WTC11 (cell line): Measurements from ENCODE around the gene LRRC32.
"Not testable (repeated sequence)": the region's sequence is repeated elsewhere in the genome, so short reads cannot be mapped to it uniquely, and the experiment has no call there.

Source experiments
- CREB1 ChIP-seq: sonication (generic); formaldehyde crosslinking; IDR thresholded peaks from 2 replicates; pipeline ENCODE4 v1.8.0; 2023; ENCODE audit warnings: mild to moderate bottlenecking, missing genetic modification reagents
- CREM ChIP-seq: sonication (generic); formaldehyde crosslinking; IDR thresholded peaks from 2 replicates; pipeline ENCODE4 v1.8.1; 2022; ENCODE audit warnings: mild to moderate bottlenecking, missing genetic modification reagents, moderate library complexity
- CTCF ChIP-seq: fragments of 200-600 bp; IDR thresholded peaks from 2 replicates; pipeline ENCODE4 v1.8.0; 2022; ENCODE audit warnings: antibody characterized with exemption
- FOXK1 ChIP-seq: sonication (generic); formaldehyde crosslinking; IDR thresholded peaks from 2 replicates; pipeline ENCODE4 v1.8.0; 2022; ENCODE audit warnings: mild to moderate bottlenecking, moderate library complexity, missing genetic modification reagents
- GRHL2 ChIP-seq: fragments of 250-450 bp; sonication (Bioruptor Pico); IDR thresholded peaks from 2 replicates; pipeline ENCODE4 v1.8.0; 2022; ENCODE audit warnings: mild to moderate bottlenecking, moderate library complexity; ENCODE audit not compliant: insufficient replicate concordance, severe bottlenecking
- MYBL2 ChIP-seq: sonication (generic); formaldehyde crosslinking; IDR thresholded peaks from 2 replicates; pipeline ENCODE4 v1.8.1; 2023; ENCODE audit warnings: mild to moderate bottlenecking, moderate library complexity, missing genetic modification reagents
- ZBTB21 ChIP-seq: sonication (generic); formaldehyde crosslinking; IDR thresholded peaks from 2 replicates; pipeline ENCODE4 v1.8.1; 2023; ENCODE audit warnings: mild to moderate bottlenecking, missing genetic modification reagents, borderline replicate concordance
- ZNF317 ChIP-seq: sonication (generic); formaldehyde crosslinking; IDR thresholded peaks from 2 replicates; pipeline ENCODE4 v1.8.1; 2023; ENCODE audit warnings: low read depth, mild to moderate bottlenecking, moderate library complexity, missing genetic modification reagents, borderline replicate concordance
- TF ChIP-seq, protein P1 (sequence below): sonication (generic); formaldehyde crosslinking; IDR thresholded peaks from 2 replicates; pipeline ENCODE4 v1.8.1; 2022; ENCODE audit warnings: missing genetic modification reagents, borderline replicate concordance
- TF ChIP-seq, protein P2 (sequence below): sonication (generic); formaldehyde crosslinking; IDR thresholded peaks from 2 replicates; pipeline ENCODE4 v1.8.1; 2023; ENCODE audit warnings: mild to moderate bottlenecking, missing genetic modification reagents

- TF ChIP-seq ZNF317; FOXK1 (CRISPR knock-in tag); CREB1 (CRISPR knock-in tag); MYBL2 (CRISPR knock-in tag); CREM (CRISPR knock-in tag); GRHL2; CTCF; ZBTB21 (CRISPR knock-in tag): not testable (repeated sequence)
- TF ChIP-seq, protein P1, sequence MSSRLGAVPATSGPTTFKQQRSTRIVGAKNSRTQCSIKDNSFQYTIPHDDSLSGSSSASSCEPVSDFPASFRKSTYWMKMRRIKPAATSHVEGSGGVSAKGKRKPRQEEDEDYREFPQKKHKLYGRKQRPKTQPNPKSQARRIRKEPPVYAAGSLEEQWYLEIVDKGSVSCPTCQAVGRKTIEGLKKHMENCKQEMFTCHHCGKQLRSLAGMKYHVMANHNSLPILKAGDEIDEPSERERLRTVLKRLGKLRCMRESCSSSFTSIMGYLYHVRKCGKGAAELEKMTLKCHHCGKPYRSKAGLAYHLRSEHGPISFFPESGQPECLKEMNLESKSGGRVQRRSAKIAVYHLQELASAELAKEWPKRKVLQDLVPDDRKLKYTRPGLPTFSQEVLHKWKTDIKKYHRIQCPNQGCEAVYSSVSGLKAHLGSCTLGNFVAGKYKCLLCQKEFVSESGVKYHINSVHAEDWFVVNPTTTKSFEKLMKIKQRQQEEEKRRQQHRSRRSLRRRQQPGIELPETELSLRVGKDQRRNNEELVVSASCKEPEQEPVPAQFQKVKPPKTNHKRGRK, result not testable (repeated sequence)
- TF ChIP-seq, protein P2, sequence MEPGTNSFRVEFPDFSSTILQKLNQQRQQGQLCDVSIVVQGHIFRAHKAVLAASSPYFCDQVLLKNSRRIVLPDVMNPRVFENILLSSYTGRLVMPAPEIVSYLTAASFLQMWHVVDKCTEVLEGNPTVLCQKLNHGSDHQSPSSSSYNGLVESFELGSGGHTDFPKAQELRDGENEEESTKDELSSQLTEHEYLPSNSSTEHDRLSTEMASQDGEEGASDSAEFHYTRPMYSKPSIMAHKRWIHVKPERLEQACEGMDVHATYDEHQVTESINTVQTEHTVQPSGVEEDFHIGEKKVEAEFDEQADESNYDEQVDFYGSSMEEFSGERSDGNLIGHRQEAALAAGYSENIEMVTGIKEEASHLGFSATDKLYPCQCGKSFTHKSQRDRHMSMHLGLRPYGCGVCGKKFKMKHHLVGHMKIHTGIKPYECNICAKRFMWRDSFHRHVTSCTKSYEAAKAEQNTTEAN (CRISPR knock-in tag), result not testable (repeated sequence)
These were observed 50.7 kb downstream of the LRRC32 start for GRCh38 chr11:76619801-76620200.
